Dendritic cell treated with granulocyte-macrophage colony-stimulating factor and Interleukin-4, amounts not matched to agents 40 ng/mL and 50 ng/mL, for 4 days (primary cell): ENCODE data around the gene WDR35.

Experiments
- H3K27ac Mint-ChIP-seq: one replicate; pipeline ENCODE4 v1.8.0; 2022; ENCODE audit warnings: mild to moderate bottlenecking, mixed read lengths
- H3K27me3 Mint-ChIP-seq: one replicate; pipeline ENCODE4 v1.8.0; 2022; ENCODE audit warnings: mild to moderate bottlenecking, mixed read lengths
- H3K36me3 Mint-ChIP-seq: one replicate; pipeline ENCODE4 v1.8.0; 2022; ENCODE audit warnings: low read depth, mixed read lengths
- H3K4me1 Mint-ChIP-seq: one replicate; pipeline ENCODE4 v1.8.0; 2022; ENCODE audit warnings: low read depth, mixed read lengths
- H3K4me3 Mint-ChIP-seq: one replicate; pipeline ENCODE4 v1.8.0; 2022; ENCODE audit warnings: mild to moderate bottlenecking, moderate library complexity, mixed read lengths
- H3K9me3 Mint-ChIP-seq: one replicate; pipeline ENCODE4 v1.8.0; 2022; ENCODE audit warnings: mixed read lengths
- intact Hi-C: fragments of 100-400 bp; cut with micrococcal nuclease; formaldehyde crosslinking; loops from one replicate; pipeline ENCODE4 v1.15.0; 2022

The WDR35 gene

DNA sequence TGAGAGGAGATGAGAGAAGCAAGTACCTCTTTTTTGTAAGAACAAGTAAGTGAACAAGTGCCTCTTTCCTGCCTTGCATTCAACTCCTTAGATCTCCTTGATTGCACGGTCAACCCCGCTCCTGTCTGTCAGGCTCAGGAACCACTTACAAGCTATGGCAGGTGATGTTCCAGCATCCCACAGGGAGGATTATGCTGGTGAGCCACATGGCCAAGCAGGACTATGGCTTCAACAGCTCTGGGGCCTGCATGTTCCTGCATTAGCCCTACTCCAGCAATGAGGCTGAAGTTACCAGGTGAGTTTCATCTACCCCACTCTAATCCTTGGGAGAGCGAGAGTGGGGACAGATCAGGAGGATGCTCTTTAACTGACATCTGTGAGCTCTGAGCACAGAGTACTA is 117.6 kb downstream of the WDR35 start:
- H3K36me3 Mint-ChIP-seq, result no peaks in the 10 kb centered on the region
- H3K27ac Mint-ChIP-seq, result no peak overlapping the region
- H3K4me3 Mint-ChIP-seq, result no peak overlapping the region
- intact Hi-C loops, result no loop called here
- H3K9me3 Mint-ChIP-seq, result no peaks in the 10 kb centered on the region
- peaks cover 9% of the 10 kb centered on the region for H3K27me3 Mint-ChIP-seq
- H3K4me1 Mint-ChIP-seq, result peaks cover 8% of the 10 kb centered on the region

DNA sequence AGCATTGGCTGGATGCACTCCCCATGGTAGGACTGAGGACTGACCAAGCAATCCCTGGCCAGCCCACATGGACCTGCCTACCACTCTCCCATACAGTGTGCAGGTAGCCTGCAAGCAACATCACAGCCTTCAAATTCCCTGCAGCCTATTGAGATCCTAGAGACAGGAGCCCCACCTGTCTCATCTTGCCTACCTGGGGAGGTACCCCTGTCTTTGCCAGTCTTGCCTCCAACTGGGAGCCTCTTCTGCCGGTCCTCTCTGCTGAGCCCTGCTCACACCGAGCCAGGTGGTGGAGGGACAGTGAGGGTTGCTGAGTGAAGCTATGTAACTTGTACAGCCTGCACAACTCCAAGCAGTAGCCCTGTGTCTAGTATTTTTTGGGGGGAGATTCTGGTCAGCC is 118.1 kb downstream of the WDR35 start:
- Mint-ChIP-seq H3K9me3 (no peaks in the 10 kb centered on the region), H3K4me3 (no peak overlapping the region), H3K27me3 (peaks cover 9% of the 10 kb centered on the region), H3K36me3 (no peaks in the 10 kb centered on the region), H3K4me1 (peaks cover 8% of the 10 kb centered on the region), H3K27ac (no peak overlapping the region)
- intact Hi-C loops, result no loop called here

DNA sequence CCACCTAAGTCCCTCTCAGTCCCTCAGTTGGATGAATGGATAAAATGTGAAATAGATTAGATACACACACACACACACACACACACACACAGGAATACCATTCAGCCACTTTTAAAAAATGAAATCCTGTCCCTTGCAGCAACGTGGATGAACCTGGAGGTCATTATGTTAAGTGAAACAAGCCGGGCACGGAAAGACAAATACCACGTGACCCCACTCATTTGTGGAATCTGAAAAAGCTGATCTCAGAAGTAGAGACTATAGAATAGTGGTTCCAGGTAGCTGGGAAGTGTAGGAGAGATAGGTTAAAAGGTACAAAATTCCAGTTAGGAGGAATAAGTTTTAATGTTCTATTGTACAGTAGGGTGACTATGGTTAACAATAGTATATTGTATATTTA is 119.1 kb downstream of the WDR35 start:
- no peak overlapping the region for H3K4me3 Mint-ChIP-seq
- intact Hi-C loops, result no loop called here
- no peaks in the 10 kb centered on the region for H3K36me3 Mint-ChIP-seq
- H3K27ac Mint-ChIP-seq, result no peak overlapping the region
- no peaks in the 10 kb centered on the region for H3K9me3 Mint-ChIP-seq
- H3K4me1 Mint-ChIP-seq, result peaks cover 8% of the 10 kb centered on the region
- peaks cover 9% of the 10 kb centered on the region for H3K27me3 Mint-ChIP-seq

DNA sequence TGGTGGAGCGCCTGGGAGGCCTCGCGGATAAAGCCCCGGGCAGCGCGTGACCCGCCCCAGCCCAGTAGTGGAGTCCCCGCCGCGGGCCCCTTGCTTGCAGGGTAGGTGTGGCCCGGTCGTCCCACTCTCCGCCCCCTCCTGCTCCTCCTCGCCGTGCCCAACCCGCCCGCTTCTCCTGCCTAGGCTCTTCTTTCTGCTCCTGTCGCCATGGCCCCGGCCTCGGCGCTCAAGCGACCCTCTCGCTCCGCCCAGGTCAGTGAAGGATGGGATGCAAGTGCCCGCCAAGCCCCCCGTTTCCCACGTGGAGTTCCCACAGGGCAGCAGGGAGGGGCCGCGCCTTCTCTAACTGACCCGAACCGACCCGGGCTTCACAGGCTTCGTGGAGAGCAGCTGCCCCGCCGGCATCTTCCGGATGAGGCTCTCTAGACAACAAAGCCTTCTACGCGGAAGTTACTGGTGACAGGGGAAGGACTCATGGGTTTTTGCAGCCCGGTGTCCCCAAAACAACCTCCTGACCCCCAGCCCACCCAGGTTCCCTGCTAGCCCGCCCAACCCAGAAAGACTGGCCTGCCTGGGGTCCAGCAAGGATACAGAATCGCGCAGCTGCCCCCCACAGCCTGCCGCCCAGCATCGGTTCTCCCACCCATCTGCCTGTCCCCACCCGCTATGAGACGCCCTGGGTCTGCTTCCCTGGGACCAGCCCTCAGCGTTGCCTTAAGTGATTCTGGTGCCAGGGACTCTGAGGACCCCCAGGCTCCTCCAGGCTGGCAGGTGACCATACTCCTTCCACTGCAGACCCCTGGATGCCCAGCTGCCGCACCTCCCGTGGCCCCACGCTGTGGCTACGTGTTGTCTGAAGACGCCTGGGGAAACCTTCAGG is 121.0 kb downstream of the WDR35 start:
- H3K27ac Mint-ChIP-seq, result peak overlapping the region; percentile 92
- peak overlapping the region; percentile 90 for H3K4me3 Mint-ChIP-seq
- intact Hi-C loops, result no loop called here
- no peaks in the 10 kb centered on the region for H3K36me3 Mint-ChIP-seq
- peaks cover 14% of the 10 kb centered on the region for H3K27me3 Mint-ChIP-seq
- no peaks in the 10 kb centered on the region for H3K9me3 Mint-ChIP-seq
- peaks cover 8% of the 10 kb centered on the region for H3K4me1 Mint-ChIP-seq

DNA sequence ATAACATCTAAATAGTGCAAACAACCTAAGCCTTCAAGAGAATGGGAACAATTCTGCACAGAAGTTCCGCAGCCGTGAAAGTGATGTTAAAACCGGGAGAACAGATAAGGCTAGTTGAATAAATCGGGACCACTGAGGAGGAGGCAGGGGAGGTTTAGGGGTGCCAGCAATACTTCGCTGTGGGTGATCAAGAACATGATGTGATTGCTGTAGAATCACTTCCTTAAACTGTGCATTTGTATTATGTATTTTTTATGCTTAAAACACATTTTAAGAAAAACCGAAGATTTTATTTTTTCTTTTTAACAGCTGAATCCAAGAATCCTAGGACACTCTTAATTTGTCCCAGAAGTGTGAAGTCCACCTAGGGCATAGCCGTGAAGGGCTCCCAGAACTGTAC is 121.7 kb downstream of the WDR35 start:
- Mint-ChIP-seq H3K36me3 (no peaks in the 10 kb centered on the region), H3K4me1 (peaks cover 14% of the 10 kb centered on the region), H3K4me3 (peak overlapping the region; percentile 90), H3K9me3 (no peaks in the 10 kb centered on the region), H3K27ac (peak overlapping the region; percentile 92), H3K27me3 (peaks cover 17% of the 10 kb centered on the region)
- intact Hi-C loops, result no loop called here

DNA sequence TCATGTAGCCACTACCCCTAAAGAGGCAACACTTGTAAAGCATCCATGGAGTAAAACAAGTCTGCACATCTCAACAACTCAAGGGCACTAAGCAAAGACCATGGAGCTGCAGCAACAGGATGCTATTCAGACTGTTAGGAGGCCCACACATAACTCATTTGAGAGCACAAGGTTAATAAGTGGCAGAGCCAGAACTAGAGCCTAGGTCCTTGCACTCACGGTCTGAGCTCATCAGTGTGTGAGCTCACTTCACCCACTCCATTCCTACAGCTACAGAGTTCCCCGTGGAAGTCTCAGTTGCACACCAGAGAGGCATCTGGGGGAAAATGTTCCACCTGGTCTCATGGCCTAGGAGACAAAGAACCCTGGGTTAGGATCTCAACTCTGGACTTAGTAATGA is 123.1 kb downstream of the WDR35 start:
- no peaks in the 10 kb centered on the region for H3K9me3 Mint-ChIP-seq
- H3K27me3 Mint-ChIP-seq, result peaks cover 22% of the 10 kb centered on the region
- H3K4me3 Mint-ChIP-seq, result no peak overlapping the region
- no peak overlapping the region for H3K27ac Mint-ChIP-seq
- intact Hi-C loops, result no loop called here
- H3K4me1 Mint-ChIP-seq, result peaks cover 16% of the 10 kb centered on the region
- H3K36me3 Mint-ChIP-seq, result no peaks in the 10 kb centered on the region

DNA sequence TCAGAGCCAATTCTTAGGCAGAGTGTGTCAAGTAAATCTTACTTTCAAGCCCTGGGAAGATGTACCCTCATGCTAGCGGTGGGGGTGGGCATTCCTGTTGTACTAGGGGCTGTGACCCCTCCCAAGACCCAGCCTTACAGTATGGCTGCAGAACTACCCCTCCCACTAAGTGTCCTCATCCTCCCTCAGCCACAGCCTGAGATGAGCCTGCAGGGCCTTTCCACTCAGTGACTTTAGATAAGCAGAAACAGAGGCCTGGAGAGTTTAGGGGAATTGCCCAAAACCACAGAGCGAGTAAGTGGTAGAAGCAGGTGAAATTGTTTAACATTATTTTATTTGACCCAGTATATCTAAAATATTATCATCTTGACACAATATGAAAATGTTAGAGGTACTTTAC is 124.8 kb downstream of the WDR35 start:
- intact Hi-C loops, result no loop called here
- Mint-ChIP-seq H3K27me3 (peaks cover 22% of the 10 kb centered on the region), H3K27ac (no peak overlapping the region), H3K4me1 (peaks cover 16% of the 10 kb centered on the region), H3K9me3 (no peaks in the 10 kb centered on the region), H3K4me3 (no peak overlapping the region), H3K36me3 (no peaks in the 10 kb centered on the region)

DNA sequence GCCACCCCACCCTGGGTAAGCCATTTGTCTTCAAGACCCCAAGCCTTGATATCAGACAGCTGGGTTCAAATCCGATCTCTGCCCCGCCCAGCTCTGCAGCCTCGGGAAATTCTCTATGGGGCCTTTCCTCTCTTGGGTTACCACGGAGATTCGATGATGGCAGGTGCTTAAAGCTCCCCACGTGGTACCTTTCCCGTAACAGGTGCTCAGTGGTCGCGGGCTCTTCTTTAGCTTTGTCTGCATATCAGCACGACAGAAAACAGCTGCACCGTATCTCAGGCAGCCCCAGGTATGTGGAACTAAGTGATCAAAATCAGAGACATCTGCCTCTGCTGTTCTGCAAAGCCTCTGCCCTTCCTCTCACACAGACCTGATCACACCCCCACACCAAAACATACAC is 125.5 kb downstream of the WDR35 start:
- Mint-ChIP-seq H3K27ac (no peak overlapping the region), H3K36me3 (no peaks in the 10 kb centered on the region), H3K4me1 (peaks cover 15% of the 10 kb centered on the region), H3K9me3 (no peaks in the 10 kb centered on the region), H3K4me3 (no peak overlapping the region), H3K27me3 (peaks cover 22% of the 10 kb centered on the region)
- intact Hi-C loops, result loop anchor here (5.0 kb wide), 3 partner anchors 97 to 1427 kb away; no protein-coding TSS in a partner anchor

DNA sequence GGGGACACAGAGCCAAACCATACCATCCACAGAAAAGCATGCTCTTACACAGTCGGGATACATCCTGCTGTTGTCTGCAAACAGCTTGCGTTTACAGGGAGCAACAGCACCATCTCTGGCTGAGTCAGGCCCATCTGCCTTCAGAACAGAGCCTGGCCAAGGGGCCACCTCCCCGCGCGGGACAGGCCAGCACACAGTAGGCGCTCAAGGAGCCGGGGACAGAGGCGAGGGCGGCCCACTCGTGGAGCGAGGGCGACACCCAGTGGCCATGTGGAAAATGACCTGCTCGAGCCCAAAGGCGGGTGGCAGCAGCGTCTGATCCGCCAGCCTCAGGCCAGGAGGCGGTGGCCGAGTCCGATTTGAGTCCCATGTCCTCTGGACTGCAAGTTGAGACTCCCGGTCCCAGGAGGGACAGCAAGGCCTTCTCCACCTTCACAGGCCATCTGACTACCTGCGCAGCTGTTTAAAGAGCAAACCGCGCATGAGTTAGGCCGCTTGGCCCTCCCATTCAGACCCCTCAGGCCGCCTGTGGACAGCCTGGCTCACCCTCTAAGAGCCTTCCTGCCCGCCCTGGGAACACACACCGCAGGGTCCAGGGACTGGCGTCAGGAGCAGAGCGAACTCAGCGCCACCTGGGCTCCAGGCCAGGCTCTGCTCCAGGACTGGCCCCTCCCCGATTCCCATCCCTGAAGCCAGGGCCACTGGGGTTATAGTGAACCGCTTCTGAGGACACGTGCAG is 126.4 kb downstream of the WDR35 start:
- Mint-ChIP-seq H3K4me3 (no peak overlapping the region), H3K27me3 (peaks cover 17% of the 10 kb centered on the region), H3K27ac (no peak overlapping the region), H3K4me1 (peaks cover 7% of the 10 kb centered on the region), H3K9me3 (no peaks in the 10 kb centered on the region), H3K36me3 (no peaks in the 10 kb centered on the region)
- intact Hi-C loops, result loop anchor here (1.0 to 5.0 kb wide), 5 partner anchors 96 to 1475 kb away; no protein-coding TSS in a partner anchor

DNA sequence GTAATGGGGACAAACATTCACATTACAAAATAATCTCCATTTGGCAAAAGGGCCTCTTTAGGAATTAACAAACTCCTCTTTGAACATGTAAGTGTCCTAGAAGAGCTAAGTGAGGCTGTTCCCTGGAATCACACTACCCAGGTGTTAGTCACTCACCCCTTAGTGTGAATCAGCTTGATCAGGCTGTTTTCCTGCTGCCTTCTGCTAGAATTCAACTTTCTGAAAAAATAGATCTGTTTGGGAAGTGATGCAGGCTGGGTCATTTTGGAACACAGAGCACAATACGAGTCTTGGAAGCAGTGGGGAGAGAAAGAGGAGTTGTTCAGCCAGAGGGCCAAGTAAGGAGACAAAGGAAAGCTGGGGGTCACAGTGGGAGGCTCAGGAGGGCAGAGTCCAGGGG is 128.1 kb downstream of the WDR35 start:
- no peak overlapping the region for H3K4me3 Mint-ChIP-seq
- H3K4me1 Mint-ChIP-seq, result peaks cover 7% of the 10 kb centered on the region
- intact Hi-C loops, result loop anchor here (2.0 to 5.0 kb wide), 4 partner anchors 95 to 1473 kb away; no protein-coding TSS in a partner anchor

More for the DNA sequence above, 128.1 kb downstream of the WDR35 start:
- Mint-ChIP-seq H3K27ac (no peak overlapping the region), H3K27me3 (peaks cover 18% of the 10 kb centered on the region), H3K9me3 (no peaks in the 10 kb centered on the region), H3K36me3 (no peaks in the 10 kb centered on the region)
